Keratinocyte (primary cell): ENCODE measurements around the gene HECA. TPM values are rescaled to one million over a fixed set of nuclear protein-coding genes. Genes with fewer than 3 reads are reported as not detected.
A peak's percentile ranks its signal among the peaks of the same experiment; 100 is the strongest.

Experiments used
- DNase-seq: peaks from one replicate; pipeline ENCODE4 v3.0.0-alpha.2; 2011; ENCODE audit warnings: low read depth, missing footprints, low spot score
- FAIRE-seq: peaks from 2 replicates; lab custom pipeline; 2011; peaks lifted over from hg19 to GRCh38; lab: Jason Lieb, UNC
- H2AFZ ChIP-seq: 2 replicates; pipeline ENCODE4 v1.6.0; 2012; ENCODE audit warnings: low read length, control low read depth, inconsistent platforms; ENCODE audit not compliant: control insufficient read depth
- H3K27ac ChIP-seq: 2 replicates; pipeline ENCODE4 v1.5.1; 2011; ENCODE audit warnings: low read length; ENCODE audit not compliant: control insufficient read depth, insufficient read depth
- H3K27me3 ChIP-seq: 3 replicates; pipeline ENCODE4 v1.6.0; 2011; ENCODE audit warnings: low read length; ENCODE audit not compliant: control insufficient read depth, insufficient read depth; ENCODE audit errors: extremely low read depth
- H3K36me3 ChIP-seq, 2 experiments: 2 replicates in 1 of 2; 3 replicates in 1 of 2; pipeline ENCODE4 v1.5.1; 2011; ENCODE audit warnings: low read length in 2 of 2, mild to moderate bottlenecking in 1 of 2; ENCODE audit not compliant: control insufficient read depth in 2 of 2, insufficient read depth in 2 of 2; ENCODE audit errors: extremely low read depth in 1 of 2
- H3K4me1 ChIP-seq: 3 replicates; pipeline ENCODE4 v1.5.1; 2011; ENCODE audit warnings: low read length; ENCODE audit not compliant: control insufficient read depth, insufficient read depth; ENCODE audit errors: extremely low read depth
- H3K4me2 ChIP-seq: 3 replicates; pipeline ENCODE4 v1.6.0; 2011; ENCODE audit warnings: low read depth, low read length; ENCODE audit not compliant: control insufficient read depth, insufficient read depth; ENCODE audit errors: extremely low read depth
- H3K4me3 ChIP-seq, 3 experiments: fragments of 200-600 bp in 1 of 3; sonication (generic) in 1 of 3; 2 replicates in 2 of 3; 3 replicates in 1 of 3; pipeline ENCODE4 v1.5.1; 2011 to 2016; ENCODE audit warnings: low read length in 3 of 3, mild to moderate bottlenecking in 3 of 3, control low read depth in 2 of 3, inconsistent platforms in 1 of 3, low read depth in 1 of 3, mixed read lengths in 1 of 3, mixed run types in 1 of 3, moderate library complexity in 1 of 3; ENCODE audit not compliant: control insufficient read depth in 2 of 3, insufficient read depth in 2 of 3; ENCODE audit errors: extremely low read depth in 1 of 3
- H3K79me2 ChIP-seq: 2 replicates; pipeline ENCODE4 v1.6.0; 2012; ENCODE audit warnings: low read length; ENCODE audit not compliant: control insufficient read depth, insufficient read depth
- H3K9ac ChIP-seq: 3 replicates; pipeline ENCODE4 v1.6.0; 2011; ENCODE audit warnings: low read length; ENCODE audit not compliant: control insufficient read depth, insufficient read depth; ENCODE audit errors: extremely low read depth
- H3K9me1 ChIP-seq: 3 replicates; pipeline ENCODE4 v1.6.0; 2011; ENCODE audit warnings: low read length; ENCODE audit not compliant: control insufficient read depth, insufficient read depth; ENCODE audit errors: extremely low read depth
- H3K9me3 ChIP-seq: 2 replicates; pipeline ENCODE4 v1.5.1; 2012; ENCODE audit warnings: low read depth, low read length; ENCODE audit not compliant: control insufficient read depth
- H4K20me1 ChIP-seq: 3 replicates; pipeline ENCODE4 v1.6.0; 2011; ENCODE audit warnings: low read length; ENCODE audit not compliant: control insufficient read depth, insufficient read depth; ENCODE audit errors: extremely low read depth
- CTCF ChIP-seq, 3 experiments: IDR thresholded peaks in 1 of 3; conservative IDR thresholded peaks in 1 of 3; optimal IDR thresholded peaks in 1 of 3; 2 replicates in 2 of 3; 3 replicates in 1 of 3; pipeline versions ENCODE3 to v1.5.1; 2011; ENCODE audit warnings: low read length in 3 of 3, mild to moderate bottlenecking in 3 of 3, moderate library complexity in 2 of 3, control low read depth in 1 of 3, inconsistent platforms in 1 of 3; ENCODE audit not compliant: insufficient read depth in 2 of 3; ENCODE audit errors: extremely low read depth in 1 of 3
- EZH2 ChIP-seq: IDR thresholded peaks from one replicate; pipeline ENCODE4 v1.6.1; 2012; ENCODE audit warnings: inconsistent platforms, mild to moderate bottlenecking, low read length, moderate library complexity
- dilution Hi-C: fragments of 300-500 bp; cut with MboI; formaldehyde crosslinking; loops from one replicate; pipeline ENCODE4 v1.7.0; 2020; ENCODE audit warnings: low sequenced_read_pairs; ENCODE audit not compliant: extremely low pct_ligation_motif_present
- polyA plus RNA-seq, 5 experiments: library from polyadenylated mRNA; depleted of rRNA in 3 of 5; stranded (reverse) in 3 of 5; stranded (forward) in 1 of 5; unstranded in 1 of 5; fragments of >200 nt; gene quantifications; 1 replicate in 1 of 5; 2 replicates in 3 of 5; 3 replicates in 1 of 5; pipeline versions ENCODE4 v1.2.1 to v1.2.3, GENCODE V29; 2011 to 2012; ENCODE audit warnings: missing spikeins in 2 of 5, low read depth in 1 of 5, low replicate concordance in 1 of 5

The HECA gene
- polyA plus RNA-seq, 1 donor (not counting 4 experiments of a cell fraction or from before 2014, with no cell fraction given): 12.3 TPM

GRCh38 chr6:139189665-139190064 lies 54.8 kb downstream of the HECA start:
- no peak overlapping the region for H3K4me3 ChIP-seq
- H3K27ac ChIP-seq: no peak overlapping the region
- H3K4me2 ChIP-seq: no peak overlapping the region
- no peaks in the 10 kb centered on the region for H3K27me3 ChIP-seq
- dilution Hi-C loops: no loop called here
- FAIRE-seq (no peak), DNase-seq (no peak)
- no peak overlapping the region for H3K9ac ChIP-seq
- H3K4me1 ChIP-seq: peaks cover 14% of the 10 kb centered on the region
- H3K9me1 ChIP-seq: no peaks in the 10 kb centered on the region
- no peaks in the 10 kb centered on the region for H3K36me3 ChIP-seq
- H3K79me2 ChIP-seq: no peaks in the 10 kb centered on the region
- no peak overlapping the region for H2AFZ ChIP-seq
- TF ChIP-seq CTCF (optimal IDR thresholded peaks at IDR 0.05 in 1 of 3, IDR thresholded peaks at IDR 0.05 in 1 of 3, conservative IDR thresholded peaks at IDR 0.05 in 1 of 3; ENCODE audit: extremely low read depth in 1 of 3, insufficient read depth in 2 of 3, low read length in 3 of 3): no peak
- TF ChIP-seq EZH2: no peak
- no peaks in the 10 kb centered on the region for H3K9me3 ChIP-seq
- H4K20me1 ChIP-seq: no peaks in the 10 kb centered on the region

- Histone ChIP-seq H3K4me2 (peak overlapping the region; percentile 57), H3K27ac (peak overlapping the region; percentile 68), H3K4me1 (peaks cover 20% of the 10 kb centered on the region), H3K9me1 (no peaks in the 10 kb centered on the region), H3K4me3 (peak overlapping the region in 1 of 3 experiments; percentile 29), H3K9ac (peak overlapping the region; percentile 25), H3K36me3 (no peaks in the 10 kb centered on the region), H2AFZ (peak overlapping the region; percentile 73), H3K9me3 (no peaks in the 10 kb centered on the region), H3K79me2 (no peaks in the 10 kb centered on the region), H3K27me3 (no peaks in the 10 kb centered on the region), H4K20me1 (no peaks in the 10 kb centered on the region)
- dilution Hi-C loops: no loop called here
- DNase-seq: peak; percentile 5
- peak; percentile 82 for FAIRE-seq
- TF ChIP-seq CTCF (optimal IDR thresholded peaks at IDR 0.05 in 1 of 3, IDR thresholded peaks at IDR 0.05 in 1 of 3, conservative IDR thresholded peaks at IDR 0.05 in 1 of 3; ENCODE audit: extremely low read depth in 1 of 3, insufficient read depth in 2 of 3, low read length in 3 of 3) (no peak), EZH2 (no peak)
Measured at GRCh38 chr6:139194740-139195139, 59.9 kb downstream of the HECA start.
